Choroid plexus epithelial cell (primary cell): ENCODE measurements around the gene CAMP.

Experiments
- DNase-seq: peaks from one replicate; pipeline ENCODE4 v3.0.0-alpha.2; 2010; ENCODE audit warnings: low read depth
- H3K4me3 ChIP-seq: 2 replicates; pipeline ENCODE4 v1.5.1; 2011; ENCODE audit warnings: low read depth, mild to moderate bottlenecking, control low read depth, low read length, moderate library complexity
- CTCF ChIP-seq: conservative IDR thresholded peaks from 2 replicates; pipeline ENCODE4 v1.5.1; 2011; ENCODE audit warnings: low read depth, mild to moderate bottlenecking, control low read depth, inconsistent platforms, low read length, moderate library complexity

CAMP gene

GRCh38 chr3:48238531-48239085 lies 15.3 kb downstream of the CAMP start:
- no peak for DNase-seq
- TF ChIP-seq CTCF = no peak
- no peak overlapping the region for H3K4me3 ChIP-seq

GRCh38 chr3:48240000-48240963 lies 17.0 kb downstream of the CAMP start:
- no peak for DNase-seq
- TF ChIP-seq CTCF = no peak
- H3K4me3 ChIP-seq = peak overlapping the region; percentile 92

- peak; percentile 26 for DNase-seq
- H3K4me3 ChIP-seq = peak overlapping the region; percentile 92
- no peak for TF ChIP-seq CTCF
Observed at GRCh38 chr3:48241796-48242455, 18.6 kb downstream of the CAMP start.

- H3K4me3 ChIP-seq = no peak overlapping the region
- DNase-seq = no peak
- no peak for TF ChIP-seq CTCF
Observed at GRCh38 chr3:48243886-48244285, 20.6 kb downstream of the CAMP start.

GRCh38 chr3:48244461-48244860 lies 21.2 kb downstream of the CAMP start:
- TF ChIP-seq CTCF = no peak
- no peak for DNase-seq
- H3K4me3 ChIP-seq = no peak overlapping the region

GRCh38 chr3:48245136-48245535 lies 21.8 kb downstream of the CAMP start:
- DNase-seq = no peak
- no peak for TF ChIP-seq CTCF
- no peak overlapping the region for H3K4me3 ChIP-seq
